ENCODE data around the gene GSDME. TPM values are rescaled to one million over a fixed set of nuclear protein-coding genes. Genes with fewer than 3 reads are reported as not detected.

GSDME gene
- total RNA-seq, 2 experiments from 2014 or later: 6.2 to 8.5 TPM

GRCh38 chr7:24709585-24710360, 47.5 kb downstream of the GSDME start:
- Mint-ChIP-seq H3K4me1 (no peaks in the 10 kb centered on the region), H3K36me3 (ENCODE audit: low read depth) (no peaks in the 10 kb centered on the region), H3K9me3 (ENCODE audit: low read depth) (no peaks in the 10 kb centered on the region), H3K4me3 (no peak overlapping the region), H3K27ac (no peak overlapping the region), H3K27me3 (peaks cover 4% of the 10 kb centered on the region)
- CTCF ChIA-PET: interaction anchor here (0.6 kb wide), 1 partner anchor 752 kb away, joined by 3 read pairs; no protein-coding TSS in a partner anchor
- intact Hi-C loops (cut with DNase I, micrococcal nuclease): no loop called here
- POLR2A ChIA-PET: no interaction called here
- DNase-seq: no peak
- ATAC-seq: no peak

DNA sequence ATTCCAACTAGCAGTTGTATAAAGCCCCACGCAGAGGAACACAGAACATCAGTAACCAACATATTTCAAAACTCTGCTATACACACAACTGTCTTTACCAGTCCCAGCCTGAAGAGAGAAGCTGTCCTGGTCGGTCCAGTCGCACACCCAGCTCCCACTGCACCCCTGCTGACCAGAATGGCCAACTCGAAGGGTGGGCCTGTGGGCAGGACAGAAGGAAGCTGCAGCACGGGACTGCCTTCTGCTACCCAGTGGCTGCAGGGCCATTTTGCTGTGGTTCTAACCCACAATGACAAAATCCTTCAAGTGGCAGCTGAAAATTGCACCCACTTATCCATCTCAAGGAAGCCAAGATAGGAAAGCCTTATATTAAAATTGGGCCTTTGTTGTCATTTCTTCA, 48.2 kb downstream of the GSDME start:
- ChIA-PET POLR2A (no interaction called here), CTCF (interaction anchor here (0.6 to 1.2 kb wide), 4 partner anchors 13 to 751 kb away, joined by 3 read pairs; no protein-coding TSS in a partner anchor)
- H3K4me1 Mint-ChIP-seq: no peaks in the 10 kb centered on the region
- no peak overlapping the region for H3K27ac Mint-ChIP-seq
- peaks cover 4% of the 10 kb centered on the region for H3K27me3 Mint-ChIP-seq
- no peak overlapping the region for H3K4me3 Mint-ChIP-seq
- no peaks in the 10 kb centered on the region for H3K36me3 Mint-ChIP-seq (ENCODE audit: low read depth)
- intact Hi-C loops (cut with DNase I, micrococcal nuclease): no loop called here
- DNase-seq: no peak
- no peaks in the 10 kb centered on the region for H3K9me3 Mint-ChIP-seq (ENCODE audit: low read depth)
- ATAC-seq: no peak

DNA sequence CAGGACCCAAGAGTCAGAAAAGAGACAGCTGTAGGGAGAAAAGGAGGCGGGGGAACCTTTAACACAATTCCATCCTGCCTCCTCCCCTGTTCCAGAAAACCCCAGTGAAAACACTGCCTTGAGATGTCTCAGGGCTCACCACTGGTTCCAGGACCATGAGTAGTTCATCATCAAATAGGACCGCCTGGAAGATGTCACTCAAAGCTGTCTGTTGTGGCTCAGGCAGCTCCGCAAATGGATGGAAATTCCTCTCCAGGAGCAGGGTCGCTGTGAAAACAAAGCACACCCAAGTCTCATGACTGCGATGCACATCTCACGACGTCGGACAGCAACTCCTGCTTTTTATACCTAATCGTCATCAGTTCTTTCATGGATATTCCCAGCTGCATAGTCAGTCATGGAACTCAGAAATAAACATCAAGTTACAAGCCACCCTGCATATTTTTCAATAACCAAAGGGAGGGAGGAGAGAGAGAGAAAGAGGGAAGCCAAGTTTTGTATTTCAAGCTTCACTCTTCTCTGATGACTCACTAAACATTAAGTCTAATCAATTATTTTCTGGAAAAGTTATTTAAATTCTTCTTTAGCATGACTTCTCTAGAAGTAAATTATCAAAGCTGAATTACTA, 49.2 kb downstream of the GSDME start:
- POLR2A ChIA-PET: interaction anchor here (0.7 kb wide), 1 partner anchor 10 kb away, joined by 3 read pairs; no protein-coding TSS in a partner anchor
- H3K9me3 Mint-ChIP-seq (ENCODE audit: low read depth): no peaks in the 10 kb centered on the region
- no peaks in the 10 kb centered on the region for H3K27me3 Mint-ChIP-seq
- CTCF ChIA-PET: interaction anchor here (0.8 to 1.2 kb wide), 2 partner anchors 12 to 15 kb away, joined by 3 read pairs; no protein-coding TSS in a partner anchor
- no peak overlapping the region for H3K4me3 Mint-ChIP-seq
- H3K36me3 Mint-ChIP-seq (ENCODE audit: low read depth): no peaks in the 10 kb centered on the region
- intact Hi-C loops (cut with DNase I, micrococcal nuclease): no loop called here
- ATAC-seq (no peak), DNase-seq (no peak)
- H3K4me1 Mint-ChIP-seq: no peaks in the 10 kb centered on the region
- no peak overlapping the region for H3K27ac Mint-ChIP-seq

DNA sequence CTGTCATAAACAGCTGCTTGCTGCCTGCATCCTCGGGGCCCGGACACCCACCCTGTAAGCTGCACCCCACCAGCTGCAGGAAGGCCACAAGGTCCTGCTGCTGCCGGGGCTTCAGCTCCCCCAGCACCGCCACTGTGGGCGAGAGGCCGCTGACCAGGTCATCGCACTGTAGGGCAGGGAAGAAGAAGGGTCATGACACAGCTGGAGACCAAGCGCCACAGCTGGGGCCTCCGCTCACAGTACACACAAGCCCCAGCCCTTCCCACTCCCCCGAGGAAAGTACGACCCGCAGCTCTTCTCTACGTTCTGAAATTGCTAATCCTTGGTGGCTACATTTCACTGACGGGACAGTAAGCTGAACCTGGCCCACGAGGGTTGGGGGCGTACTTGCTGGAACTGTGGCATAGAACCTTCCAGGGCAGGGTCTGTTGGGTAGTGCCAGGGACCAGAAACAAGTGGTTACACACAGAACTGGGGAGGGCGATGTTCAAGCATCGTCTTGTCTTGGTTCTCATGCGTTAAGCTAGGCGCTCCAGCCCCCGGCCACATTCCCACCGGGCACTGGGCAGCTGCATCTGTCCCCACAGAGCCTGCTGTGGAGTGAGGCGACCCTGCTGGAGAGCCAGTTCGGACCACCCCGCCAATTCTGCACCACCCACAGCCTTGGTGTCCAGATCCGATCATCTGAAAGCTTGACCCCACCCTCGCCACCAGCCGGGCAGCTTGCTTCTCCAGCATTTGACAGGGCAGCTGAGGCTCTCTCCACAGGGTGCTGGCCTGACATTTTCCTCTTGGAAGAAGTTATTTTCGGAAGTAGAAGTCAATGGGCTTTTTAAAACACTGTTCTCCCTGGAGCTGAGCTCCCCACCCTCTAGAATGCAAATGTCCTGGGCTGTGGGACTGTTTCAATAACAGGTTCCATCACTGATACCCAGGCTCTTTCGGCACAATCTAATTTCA, 50.8 kb downstream of the GSDME start:
- H3K27ac Mint-ChIP-seq: no peak overlapping the region
- H3K9me3 Mint-ChIP-seq (ENCODE audit: low read depth): no peaks in the 10 kb centered on the region
- DNase-seq: no peak
- ATAC-seq: no peak
- no peaks in the 10 kb centered on the region for H3K27me3 Mint-ChIP-seq
- CTCF ChIA-PET: interaction anchor here (0.6 to 0.9 kb wide), 2 partner anchors 392 to 746 kb away, joined by 3 read pairs; no protein-coding TSS in a partner anchor
- H3K4me3 Mint-ChIP-seq: no peak overlapping the region
- intact Hi-C loops (cut with DNase I, micrococcal nuclease): no loop called here
- POLR2A ChIA-PET: no interaction called here
- no peaks in the 10 kb centered on the region for H3K36me3 Mint-ChIP-seq (ENCODE audit: low read depth)
- H3K4me1 Mint-ChIP-seq: no peaks in the 10 kb centered on the region

GRCh38 chr7:24705461-24705954, 51.8 kb downstream of the GSDME start:
- Mint-ChIP-seq H3K4me1 (no peaks in the 10 kb centered on the region), H3K36me3 (ENCODE audit: low read depth) (no peaks in the 10 kb centered on the region), H3K27ac (no peak overlapping the region), H3K27me3 (no peaks in the 10 kb centered on the region), H3K4me3 (no peak overlapping the region), H3K9me3 (ENCODE audit: low read depth) (no peaks in the 10 kb centered on the region)
- ATAC-seq (no peak), DNase-seq (no peak)
- ChIA-PET CTCF (interaction anchor here (0.6 kb wide), 1 partner anchor 745 kb away, joined by 3 read pairs; no protein-coding TSS in a partner anchor), POLR2A (no interaction called here)
- intact Hi-C loops (cut with DNase I, micrococcal nuclease): no loop called here

DNA sequence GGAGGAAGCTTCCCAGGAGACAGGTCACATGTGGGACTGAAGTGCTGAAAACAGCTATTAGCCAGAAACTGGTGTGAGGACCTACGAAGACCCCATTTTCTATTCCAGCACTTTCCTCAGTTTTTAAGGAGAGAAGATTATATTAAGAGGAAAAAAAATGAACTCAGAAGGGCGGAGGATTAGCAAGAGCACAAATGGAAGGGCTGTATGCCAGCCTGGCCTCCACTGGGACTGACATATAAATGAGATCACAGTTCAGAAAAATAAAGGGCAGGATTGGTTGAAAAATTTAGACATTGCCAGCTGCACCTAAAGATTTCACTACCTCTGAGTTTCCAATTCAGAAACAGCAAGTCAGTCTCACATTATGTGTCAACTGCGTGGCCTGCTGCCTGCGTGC, 53.0 kb downstream of the GSDME start:
- ATAC-seq (no peak), DNase-seq (no peak)
- POLR2A ChIA-PET: no interaction called here
- no peaks in the 10 kb centered on the region for H3K9me3 Mint-ChIP-seq (ENCODE audit: low read depth)
- no peaks in the 10 kb centered on the region for H3K36me3 Mint-ChIP-seq (ENCODE audit: low read depth)
- no peaks in the 10 kb centered on the region for H3K4me1 Mint-ChIP-seq
- intact Hi-C loops (cut with DNase I, micrococcal nuclease): no loop called here
- no peaks in the 10 kb centered on the region for H3K27me3 Mint-ChIP-seq
- no peak overlapping the region for H3K4me3 Mint-ChIP-seq
- H3K27ac Mint-ChIP-seq: no peak overlapping the region
- CTCF ChIA-PET: interaction anchor here (0.6 kb wide), 1 partner anchor 221 kb away, joined by 3 read pairs; no protein-coding TSS in a partner anchor

GRCh38 chr7:24703296-24703695, 54.0 kb downstream of the GSDME start:
- ATAC-seq: no peak
- POLR2A ChIA-PET: no interaction called here
- CTCF ChIA-PET: no interaction called here
- intact Hi-C loops (cut with DNase I, micrococcal nuclease): no loop called here
- Mint-ChIP-seq H3K27ac (no peak overlapping the region), H3K9me3 (ENCODE audit: low read depth) (no peaks in the 10 kb centered on the region), H3K27me3 (no peaks in the 10 kb centered on the region), H3K4me3 (no peak overlapping the region), H3K4me1 (no peaks in the 10 kb centered on the region), H3K36me3 (ENCODE audit: low read depth) (no peaks in the 10 kb centered on the region)
- no peak for DNase-seq

- ChIA-PET CTCF (interaction anchor here (1.0 kb wide), 1 partner anchor 14 kb away, joined by 5 read pairs; no protein-coding TSS in a partner anchor), POLR2A (no interaction called here)
- DNase-seq (no peak), ATAC-seq (no peak)
- intact Hi-C loops (cut with DNase I, micrococcal nuclease): no loop called here
- Mint-ChIP-seq H3K4me1 (no peaks in the 10 kb centered on the region), H3K27ac (no peak overlapping the region), H3K36me3 (ENCODE audit: low read depth) (no peaks in the 10 kb centered on the region), H3K9me3 (ENCODE audit: low read depth) (no peaks in the 10 kb centered on the region), H3K4me3 (no peak overlapping the region), H3K27me3 (no peaks in the 10 kb centered on the region)
These were observed 54.5 kb downstream of the GSDME start for GRCh38 chr7:24702755-24703154.

DNA sequence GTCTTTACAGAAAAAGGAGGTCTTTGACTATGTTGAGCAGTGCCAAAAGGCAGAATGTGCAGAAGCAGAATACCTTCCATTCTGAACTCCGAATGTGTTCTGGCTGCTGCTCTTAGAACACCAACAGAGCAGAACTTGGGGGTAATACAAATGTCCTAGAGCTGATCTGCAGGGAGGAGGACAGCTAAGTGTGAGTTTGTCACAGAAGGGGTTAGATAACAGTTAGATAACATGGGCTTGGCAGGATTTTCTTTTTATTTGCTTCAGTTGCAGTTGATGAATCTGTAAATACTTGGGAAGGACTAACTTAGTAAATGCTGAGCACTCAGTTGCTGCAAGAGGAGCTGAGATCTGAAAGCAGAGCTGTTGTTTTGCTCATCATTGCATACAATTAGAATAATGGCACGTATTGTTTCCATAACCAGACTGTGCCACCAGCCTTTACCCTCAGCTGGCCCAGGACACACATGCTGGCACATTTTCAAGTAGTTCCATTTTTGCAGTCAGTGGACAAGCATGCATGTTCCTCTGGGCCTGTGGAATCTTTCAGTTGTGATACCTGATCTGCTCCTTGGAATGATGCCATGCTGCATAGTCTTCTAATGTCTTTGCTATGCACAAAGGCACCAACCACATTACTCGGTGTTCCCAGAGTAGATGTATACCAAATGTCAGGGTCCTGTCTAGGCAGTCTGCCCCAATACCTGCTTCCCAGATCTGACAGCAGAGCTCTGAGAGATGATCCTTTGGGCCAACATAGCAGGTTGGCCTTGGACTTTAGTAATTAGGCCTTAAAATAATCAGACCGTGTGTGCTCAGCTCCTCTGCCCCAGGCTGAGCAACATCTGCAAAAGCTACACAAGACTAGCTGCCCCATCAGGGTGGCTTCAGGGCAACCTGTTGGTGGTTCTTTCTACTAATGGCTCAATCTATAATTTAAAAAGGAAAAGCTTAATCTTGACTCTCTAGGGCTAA, 55.7 kb downstream of the GSDME start:
- ATAC-seq (no peak), DNase-seq (no peak)
- Mint-ChIP-seq H3K4me3 (no peak overlapping the region), H3K27me3 (no peaks in the 10 kb centered on the region), H3K9me3 (ENCODE audit: low read depth) (no peaks in the 10 kb centered on the region), H3K27ac (no peak overlapping the region), H3K4me1 (no peaks in the 10 kb centered on the region), H3K36me3 (ENCODE audit: low read depth) (no peaks in the 10 kb centered on the region)
- ChIA-PET POLR2A (no interaction called here), CTCF (interaction anchor here (0.7 to 1.2 kb wide), 3 partner anchors 15 to 388 kb away, joined by 3 to 5 read pairs (median 3); no protein-coding TSS in a partner anchor)
- intact Hi-C loops (cut with DNase I, micrococcal nuclease): no loop called here

DNA sequence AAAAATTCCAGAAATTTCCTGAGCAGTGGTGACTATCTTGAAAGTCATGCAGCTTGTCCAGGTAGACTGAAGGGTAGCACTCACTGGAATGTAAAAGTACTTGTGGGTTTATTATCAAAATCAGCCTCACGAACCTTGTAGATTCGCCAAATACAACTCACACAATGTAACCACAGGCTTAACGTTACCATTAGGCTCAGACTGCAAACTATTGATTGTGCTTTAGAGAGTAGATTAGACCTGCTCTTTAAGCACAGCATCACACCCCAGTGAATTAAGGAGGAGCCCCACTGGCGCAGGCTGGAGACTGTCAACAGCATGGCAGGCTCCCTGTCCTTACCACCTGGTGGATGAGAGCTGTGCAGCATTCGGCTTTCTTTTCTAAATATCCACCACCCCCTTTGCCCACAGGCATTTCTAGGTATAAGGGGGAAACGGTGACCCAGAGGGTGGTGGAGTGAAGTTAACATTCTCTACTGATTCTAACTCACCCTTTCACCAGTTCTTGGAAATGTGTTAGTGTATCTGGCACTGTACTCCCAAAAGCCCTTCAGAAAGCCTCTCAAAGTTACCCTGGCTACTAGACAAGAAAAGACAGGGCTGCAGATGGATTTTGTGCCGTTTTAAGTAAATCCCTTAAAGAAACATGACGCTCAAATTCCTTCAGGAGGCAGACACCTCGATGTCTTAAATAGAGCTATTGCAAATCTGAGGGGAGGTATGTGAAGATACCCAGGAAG, 56.6 kb downstream of the GSDME start:
- ChIA-PET POLR2A (no interaction called here), CTCF (interaction anchor here (0.7 kb wide), 1 partner anchor 389 kb away, joined by 3 read pairs; no protein-coding TSS in a partner anchor)
- Mint-ChIP-seq H3K4me1 (no peaks in the 10 kb centered on the region), H3K36me3 (ENCODE audit: low read depth) (peaks cover 1% of the 10 kb centered on the region), H3K27ac (no peak overlapping the region), H3K27me3 (no peaks in the 10 kb centered on the region), H3K4me3 (no peak overlapping the region), H3K9me3 (ENCODE audit: low read depth) (no peaks in the 10 kb centered on the region)
- DNase-seq (no peak), ATAC-seq (no peak)
- intact Hi-C loops (cut with DNase I, micrococcal nuclease): no loop called here

Data from activated CD4-positive, alpha-beta T cell treated with anti-CD3 and anti-CD28 coated beads for 36 hours (primary cell).